ENCODE measurements around the gene TUBA8.
"Not testable (repeated sequence)": the region's sequence is repeated elsewhere in the genome, so short reads cannot be mapped to it uniquely, and the experiment has no call there.

The TUBA8 gene

GRCh38 chr22:18152519-18152918 is 41.9 kb downstream of the TUBA8 start:
- no peak for DNase-seq
- intact Hi-C loops (cut with DNase I): no loop called here

GRCh38 chr22:18154821-18155390 is 44.3 kb downstream of the TUBA8 start:
- no peak for DNase-seq
- intact Hi-C loops (cut with DNase I): no loop called here

GRCh38 chr22:18155546-18155945 is 44.9 kb downstream of the TUBA8 start:
- DNase-seq; intact Hi-C loops (cut with DNase I): not testable (repeated sequence)

- intact Hi-C loops (cut with DNase I): no loop called here
- peak; percentile 60 to 90 (median 79) for DNase-seq
These were observed 46.5 kb downstream of the TUBA8 start for GRCh38 chr22:18156878-18157713.

- no peak for DNase-seq
- intact Hi-C loops (cut with DNase I): no loop called here
These were observed 47.1 kb downstream of the TUBA8 start for GRCh38 chr22:18157714-18158028.

GRCh38 chr22:18160641-18161040 is 50.0 kb downstream of the TUBA8 start:
- intact Hi-C loops (cut with DNase I); DNase-seq: not testable (repeated sequence)

GRCh38 chr22:18163843-18164242 is 53.2 kb downstream of the TUBA8 start:
- DNase-seq; intact Hi-C loops (cut with DNase I): not testable (repeated sequence)

- DNase-seq; intact Hi-C loops (cut with DNase I): not testable (repeated sequence)
These were observed 54.0 kb downstream of the TUBA8 start for GRCh38 chr22:18164584-18164983.

GRCh38 chr22:18165356-18165755 is 54.7 kb downstream of the TUBA8 start:
- DNase-seq; intact Hi-C loops (cut with DNase I): not testable (repeated sequence)

GRCh38 chr22:18170284-18170683 is 59.7 kb downstream of the TUBA8 start:
- not testable (repeated sequence) for DNase-seq

GRCh38 chr22:18172203-18172602 is 61.6 kb downstream of the TUBA8 start:
- intact Hi-C loops (cut with DNase I); DNase-seq: not testable (repeated sequence)

More at GRCh38 chr22:18170284-18170683, 59.7 kb downstream of the TUBA8 start:
- intact Hi-C loops (cut with DNase I): not testable (repeated sequence)

GRCh38 chr22:18172776-18173175 is 62.2 kb downstream of the TUBA8 start:
- intact Hi-C loops (cut with DNase I); DNase-seq: not testable (repeated sequence)

GRCh38 chr22:18173441-18173840 is 62.8 kb downstream of the TUBA8 start:
- intact Hi-C loops (cut with DNase I); DNase-seq: not testable (repeated sequence)

All from head of caudate nucleus (tissue), 42 donors.